ENCODE measurements around the gene EFNA3.

Gene EFNA3

GRCh38 chr1:155077758-155078445 lies 735 bp upstream of the EFNA3 start:
- no peak for DNase-seq (ENCODE audit: low read depth, low spot score)
- POLR2A ChIA-PET, result no interaction called here
- no peak overlapping the region for H3K4me3 ChIP-seq (ENCODE audit: low read depth, low read length)
- CTCF ChIA-PET, result interaction anchor here (0.9 to 10.6 kb wide), 6 partner anchors 8 to 95 kb away, joined by 3 to 122 read pairs (median 14); partner anchors contain the start of genes EFNA4 and KRTCAP2
- TF ChIP-seq, protein P1, sequence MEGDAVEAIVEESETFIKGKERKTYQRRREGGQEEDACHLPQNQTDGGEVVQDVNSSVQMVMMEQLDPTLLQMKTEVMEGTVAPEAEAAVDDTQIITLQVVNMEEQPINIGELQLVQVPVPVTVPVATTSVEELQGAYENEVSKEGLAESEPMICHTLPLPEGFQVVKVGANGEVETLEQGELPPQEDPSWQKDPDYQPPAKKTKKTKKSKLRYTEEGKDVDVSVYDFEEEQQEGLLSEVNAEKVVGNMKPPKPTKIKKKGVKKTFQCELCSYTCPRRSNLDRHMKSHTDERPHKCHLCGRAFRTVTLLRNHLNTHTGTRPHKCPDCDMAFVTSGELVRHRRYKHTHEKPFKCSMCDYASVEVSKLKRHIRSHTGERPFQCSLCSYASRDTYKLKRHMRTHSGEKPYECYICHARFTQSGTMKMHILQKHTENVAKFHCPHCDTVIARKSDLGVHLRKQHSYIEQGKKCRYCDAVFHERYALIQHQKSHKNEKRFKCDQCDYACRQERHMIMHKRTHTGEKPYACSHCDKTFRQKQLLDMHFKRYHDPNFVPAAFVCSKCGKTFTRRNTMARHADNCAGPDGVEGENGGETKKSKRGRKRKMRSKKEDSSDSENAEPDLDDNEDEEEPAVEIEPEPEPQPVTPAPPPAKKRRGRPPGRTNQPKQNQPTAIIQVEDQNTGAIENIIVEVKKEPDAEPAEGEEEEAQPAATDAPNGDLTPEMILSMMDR (IDR thresholded peaks at IDR 0.05; ENCODE audit: insufficient read depth, low read length, missing control alignments), result no peak

GRCh38 chr1:155079210-155079486 lies 511 bp downstream of the EFNA3 start:
- ChIA-PET CTCF (interaction anchor here (0.5 to 10.6 kb wide), 6 partner anchors 10 to 93 kb away, joined by 4 to 122 read pairs (median 12); partner anchors contain the start of genes EFNA4 and KRTCAP2), POLR2A (no interaction called here)
- peak overlapping the region; percentile 51 for H3K4me3 ChIP-seq (ENCODE audit: low read depth, low read length)
- TF ChIP-seq, protein P1 (IDR thresholded peaks at IDR 0.05; ENCODE audit: insufficient read depth, low read length, missing control alignments), result no peak
- DNase-seq (ENCODE audit: low read depth, low spot score), result no peak

GRCh38 chr1:155079487-155080311 lies 1.1 kb downstream of the EFNA3 start:
- no peak for DNase-seq (ENCODE audit: low read depth, low spot score)
- TF ChIP-seq, protein P1 (IDR thresholded peaks at IDR 0.05; ENCODE audit: insufficient read depth, low read length, missing control alignments), result no peak
- ChIA-PET CTCF (interaction anchor here (0.9 to 10.6 kb wide), 7 partner anchors 9 to 93 kb away, joined by 4 to 122 read pairs (median 7); partner anchors contain the start of genes EFNA4 and KRTCAP2), POLR2A (no interaction called here)
- no peak overlapping the region; the same call in 1 of the 2 replicates for H3K4me3 ChIP-seq (ENCODE audit: low read depth, low read length)

DNA sequence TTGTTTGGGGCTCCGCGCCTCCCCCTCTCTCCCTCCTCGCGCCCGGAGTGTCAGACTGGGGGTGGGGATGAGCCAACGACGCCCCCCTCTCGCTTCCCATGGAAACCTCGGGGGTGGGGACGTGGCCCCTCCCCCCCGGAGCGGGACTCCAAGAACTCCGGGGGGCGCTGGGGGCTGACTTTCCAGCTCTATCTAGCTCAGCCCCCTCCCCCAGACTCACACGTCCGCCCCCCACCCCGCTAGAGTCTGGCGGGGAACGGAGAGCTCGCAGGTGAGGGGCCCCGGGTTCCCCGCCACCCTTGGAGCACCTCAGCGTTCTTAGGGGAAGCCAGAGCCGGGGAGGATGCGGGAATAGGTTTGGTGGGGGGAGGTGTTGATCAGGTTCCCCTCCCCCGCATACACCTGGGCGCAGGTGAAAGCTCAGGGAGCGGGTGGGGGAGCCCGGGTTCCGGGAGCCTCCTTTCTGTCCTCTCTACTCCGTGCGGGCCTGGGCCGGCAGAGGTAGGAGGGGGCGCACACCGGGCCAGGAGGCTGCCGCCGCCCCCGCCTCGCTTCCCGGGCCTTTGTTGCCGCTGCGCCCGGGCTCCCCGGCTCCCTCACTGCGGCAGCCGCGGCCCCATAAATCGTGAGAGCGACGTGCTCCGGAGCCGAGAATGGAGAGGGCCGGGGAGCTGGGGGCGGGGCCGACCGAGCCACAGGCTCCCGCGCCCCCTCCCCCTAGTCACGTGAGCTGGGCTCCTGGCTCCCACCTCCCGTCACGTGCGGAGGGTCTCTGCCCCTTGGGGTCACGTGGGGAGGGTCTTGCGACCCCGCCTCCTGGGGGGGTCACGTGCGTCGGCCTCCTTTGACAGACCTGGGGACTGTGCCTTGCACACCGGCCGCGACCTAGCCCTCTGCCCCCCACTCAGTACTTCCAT lies 1.9 kb downstream of the EFNA3 start:
- DNase-seq (ENCODE audit: low read depth, low spot score), result no peak
- CTCF ChIA-PET, result interaction anchor here (0.8 to 3.6 kb wide), 12 partner anchors 10 to 94 kb away, joined by 3 to 21 read pairs (median 4); partner anchors contain the start of genes EFNA4 and KRTCAP2
- H3K4me3 ChIP-seq (ENCODE audit: low read depth, low read length), result no peak overlapping the region
- TF ChIP-seq, protein P1 (IDR thresholded peaks at IDR 0.05; ENCODE audit: insufficient read depth, low read length, missing control alignments), result no peak
- POLR2A ChIA-PET, result no interaction called here

DNA sequence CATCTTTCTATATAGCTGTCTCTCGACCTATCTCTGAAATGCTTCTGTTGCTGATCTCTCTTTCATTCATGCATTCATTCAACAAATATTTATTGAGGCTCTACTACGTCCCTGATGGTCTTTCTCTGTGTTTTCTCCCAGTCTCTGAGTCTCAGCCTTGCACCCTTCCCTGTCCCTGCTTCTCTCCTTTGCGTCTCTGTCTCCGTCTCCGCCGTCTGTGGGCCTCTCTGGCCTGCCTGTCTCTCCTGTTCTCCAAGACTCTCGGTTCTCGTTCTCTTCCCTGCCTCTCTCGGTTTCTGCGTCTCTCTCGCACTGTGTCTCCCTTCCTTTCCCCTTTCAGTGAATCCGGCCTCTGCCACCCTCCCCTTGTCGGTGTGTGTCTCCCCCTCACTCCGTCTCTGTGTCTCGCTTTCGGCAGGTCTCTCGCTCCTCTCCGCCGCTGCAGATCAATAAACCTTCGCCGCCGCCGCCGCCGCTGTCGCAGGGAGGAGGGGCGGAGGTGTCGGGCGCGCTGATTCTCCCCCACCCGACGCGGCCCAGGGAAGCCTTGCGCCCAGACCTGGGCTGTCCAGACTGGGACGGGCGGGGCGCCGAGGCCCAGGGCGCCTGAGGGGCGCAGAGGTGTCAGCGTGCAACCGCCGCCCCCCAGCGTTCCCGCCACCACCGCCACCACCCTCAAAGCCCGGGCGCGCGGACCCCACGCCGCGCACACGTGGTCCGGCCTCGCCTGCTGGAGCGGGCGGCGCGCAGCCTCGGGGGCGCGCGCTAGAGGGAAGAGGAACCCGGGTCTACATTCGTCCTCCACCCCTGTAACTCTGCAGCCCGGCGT lies 3.0 kb downstream of the EFNA3 start:
- no peak overlapping the region for H3K4me3 ChIP-seq (ENCODE audit: low read depth, low read length)
- CTCF ChIA-PET, result interaction anchor here (0.8 to 5.5 kb wide), 11 partner anchors 10 to 93 kb away, joined by 3 to 212 read pairs (median 5); partner anchors contain the start of genes EFNA4 and KRTCAP2
- POLR2A ChIA-PET, result no interaction called here
- TF ChIP-seq, protein P1 (IDR thresholded peaks at IDR 0.05; ENCODE audit: insufficient read depth, low read length, missing control alignments), result no peak
- DNase-seq (ENCODE audit: low read depth, low spot score), result no peak
